Measurements from ENCODE around the gene RSU1. TPM values are rescaled to one million over a fixed set of nuclear protein-coding genes. Genes with fewer than 3 reads are reported as not detected.

The RSU1 gene
- total and polyA plus RNA-seq, 4 donors, result 46.6 to 84.1 (median 68.1) TPM

GRCh38 chr10:16681521-16681920 is 135.7 kb downstream of the RSU1 start:
- WGBS (ENCODE audit: insufficient coverage), result 100% methylated on average over 1 of the region's 1 CpG
- DNase-seq (ENCODE audit: low read depth in 4 of 6, low spot score in 6 of 6), result no peak
- H3K36me3 ChIP-seq (ENCODE audit: control insufficient read depth, insufficient read depth, low read length), result no peaks in the 10 kb centered on the region
- no peaks in the 10 kb centered on the region for H3K4me1 ChIP-seq (ENCODE audit: control insufficient read depth, insufficient read depth, low read length)
- no peaks in the 10 kb centered on the region for H3K27me3 ChIP-seq (ENCODE audit: control insufficient read depth, insufficient read depth, low read length)
- no peaks in the 10 kb centered on the region for H3K9me3 ChIP-seq (ENCODE audit: control insufficient read depth, insufficient read depth, low read length)
- no peak overlapping the region for H3K27ac ChIP-seq (ENCODE audit: low read depth, low read length)
- no peak overlapping the region for H3K4me3 ChIP-seq (ENCODE audit: low read depth, low read length)

GRCh38 chr10:16679511-16679910 is 137.7 kb downstream of the RSU1 start:
- no peak overlapping the region for H3K4me3 ChIP-seq (ENCODE audit: low read depth, low read length)
- no peaks in the 10 kb centered on the region for H3K9me3 ChIP-seq (ENCODE audit: control insufficient read depth, insufficient read depth, low read length)
- peaks cover 3% of the 10 kb centered on the region for H3K4me1 ChIP-seq (ENCODE audit: control insufficient read depth, insufficient read depth, low read length)
- no peaks in the 10 kb centered on the region for H3K27me3 ChIP-seq (ENCODE audit: control insufficient read depth, insufficient read depth, low read length)
- no peak overlapping the region for H3K27ac ChIP-seq (ENCODE audit: low read depth, low read length)
- DNase-seq (ENCODE audit: low read depth in 4 of 6, low spot score in 6 of 6), result no peak
- H3K36me3 ChIP-seq (ENCODE audit: control insufficient read depth, insufficient read depth, low read length), result no peaks in the 10 kb centered on the region
- 94% methylated on average over 4 of the region's 6 CpGs for WGBS (ENCODE audit: insufficient coverage)

GRCh38 chr10:16675334-16675733 is 141.9 kb downstream of the RSU1 start:
- no peak overlapping the region for H3K4me3 ChIP-seq (ENCODE audit: low read depth, low read length)
- H3K9me3 ChIP-seq (ENCODE audit: control insufficient read depth, insufficient read depth, low read length), result no peaks in the 10 kb centered on the region
- H3K27ac ChIP-seq (ENCODE audit: low read depth, low read length), result no peak overlapping the region
- no CpG with 5 or more reads among the region's 2 CpGs for WGBS (ENCODE audit: insufficient coverage)
- H3K27me3 ChIP-seq (ENCODE audit: control insufficient read depth, insufficient read depth, low read length), result no peaks in the 10 kb centered on the region
- no peak for DNase-seq (ENCODE audit: low read depth in 4 of 6, low spot score in 6 of 6)
- peaks cover 4% of the 10 kb centered on the region for H3K4me1 ChIP-seq (ENCODE audit: control insufficient read depth, insufficient read depth, low read length)
- H3K36me3 ChIP-seq (ENCODE audit: control insufficient read depth, insufficient read depth, low read length), result no peaks in the 10 kb centered on the region

- H3K27ac ChIP-seq (ENCODE audit: low read depth, low read length), result no peak overlapping the region
- 38% methylated on average over 3 of the region's 9 CpGs for WGBS (ENCODE audit: insufficient coverage)
Observed at GRCh38 chr10:16674147-16674703, 143.0 kb downstream of the RSU1 start.

GRCh38 chr10:16673443-16673842 is 143.8 kb downstream of the RSU1 start:
- no peaks in the 10 kb centered on the region for H3K36me3 ChIP-seq (ENCODE audit: control insufficient read depth, insufficient read depth, low read length)
- 61% methylated on average over 6 of the region's 6 CpGs for WGBS (ENCODE audit: insufficient coverage)
- no peaks in the 10 kb centered on the region for H3K9me3 ChIP-seq (ENCODE audit: control insufficient read depth, insufficient read depth, low read length)
- no peak overlapping the region for H3K4me3 ChIP-seq (ENCODE audit: low read depth, low read length)
- no peaks in the 10 kb centered on the region for H3K27me3 ChIP-seq (ENCODE audit: control insufficient read depth, insufficient read depth, low read length)
- DNase-seq (ENCODE audit: low read depth in 4 of 6, low spot score in 6 of 6), result no peak
- peaks cover 4% of the 10 kb centered on the region for H3K4me1 ChIP-seq (ENCODE audit: control insufficient read depth, insufficient read depth, low read length)
- H3K27ac ChIP-seq (ENCODE audit: low read depth, low read length), result no peak overlapping the region

More at GRCh38 chr10:16674147-16674703, 143.0 kb downstream of the RSU1 start:
- Histone ChIP-seq H3K36me3 (ENCODE audit: control insufficient read depth, insufficient read depth, low read length) (no peaks in the 10 kb centered on the region), H3K27me3 (ENCODE audit: control insufficient read depth, insufficient read depth, low read length) (no peaks in the 10 kb centered on the region), H3K4me1 (ENCODE audit: control insufficient read depth, insufficient read depth, low read length) (peaks cover 4% of the 10 kb centered on the region), H3K4me3 (ENCODE audit: low read depth, low read length) (no peak overlapping the region), H3K9me3 (ENCODE audit: control insufficient read depth, insufficient read depth, low read length) (no peaks in the 10 kb centered on the region)
- peak in 1 of 6 donors; percentile 52 for DNase-seq (ENCODE audit: low read depth in 4 of 6, low spot score in 6 of 6)

DNA sequence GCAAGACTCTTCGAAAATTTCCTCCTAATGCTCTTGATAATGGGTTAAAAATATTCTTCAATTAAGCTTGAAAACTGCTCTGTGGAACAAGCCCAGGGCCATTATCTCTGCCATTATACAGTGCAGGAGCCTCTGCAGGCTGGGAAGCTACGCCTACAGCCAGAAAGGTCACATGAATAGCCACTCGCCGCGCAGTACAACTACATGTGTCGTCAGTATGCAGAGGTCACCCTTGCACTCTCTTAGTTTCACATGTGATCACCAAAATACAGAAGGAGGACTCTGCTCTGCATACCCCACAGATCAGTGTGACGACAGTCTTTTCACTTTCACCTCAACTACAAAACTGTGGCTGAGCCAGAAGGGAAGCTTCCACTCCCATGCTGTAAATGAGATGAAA is 153.8 kb downstream of the RSU1 start:
- no peak overlapping the region for H3K27ac ChIP-seq (ENCODE audit: low read depth, low read length)
- WGBS (ENCODE audit: insufficient coverage), result 72% methylated on average over 6 of the region's 7 CpGs
- peak in 1 of 6 donors; percentile 57 for DNase-seq (ENCODE audit: low read depth in 4 of 6, low spot score in 6 of 6)
- H3K9me3 ChIP-seq (ENCODE audit: control insufficient read depth, insufficient read depth, low read length), result no peaks in the 10 kb centered on the region
- no peak overlapping the region for H3K4me3 ChIP-seq (ENCODE audit: low read depth, low read length)
- no peaks in the 10 kb centered on the region for H3K27me3 ChIP-seq (ENCODE audit: control insufficient read depth, insufficient read depth, low read length)
- no peaks in the 10 kb centered on the region for H3K36me3 ChIP-seq (ENCODE audit: control insufficient read depth, insufficient read depth, low read length)
- H3K4me1 ChIP-seq (ENCODE audit: control insufficient read depth, insufficient read depth, low read length), result no peaks in the 10 kb centered on the region

DNA sequence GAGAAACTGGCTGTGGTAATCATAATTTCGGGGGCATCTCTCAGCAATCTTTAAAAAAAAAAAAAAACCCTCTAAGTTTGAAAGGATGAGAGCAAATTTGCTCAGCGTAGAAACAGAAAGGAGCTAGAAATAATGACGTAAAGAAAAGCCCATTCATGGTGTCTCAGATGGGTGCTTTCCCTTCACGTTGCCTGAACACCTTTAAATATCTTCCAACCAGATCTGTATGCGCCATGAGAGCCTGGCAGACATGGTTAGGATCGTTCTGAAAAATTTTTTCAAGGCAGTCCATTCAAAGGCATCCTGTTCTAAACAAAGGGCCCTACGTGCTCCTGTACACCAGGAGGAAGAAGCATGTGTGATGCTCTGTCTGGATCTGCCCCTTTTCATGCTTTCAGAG is 154.3 kb downstream of the RSU1 start:
- Histone ChIP-seq H3K4me3 (ENCODE audit: low read depth, low read length) (no peak overlapping the region), H3K27me3 (ENCODE audit: control insufficient read depth, insufficient read depth, low read length) (no peaks in the 10 kb centered on the region), H3K36me3 (ENCODE audit: control insufficient read depth, insufficient read depth, low read length) (no peaks in the 10 kb centered on the region), H3K27ac (ENCODE audit: low read depth, low read length) (no peak overlapping the region), H3K4me1 (ENCODE audit: control insufficient read depth, insufficient read depth, low read length) (no peaks in the 10 kb centered on the region), H3K9me3 (ENCODE audit: control insufficient read depth, insufficient read depth, low read length) (no peaks in the 10 kb centered on the region)
- 38% methylated on average over 2 of the region's 7 CpGs for WGBS (ENCODE audit: insufficient coverage)
- peak in 1 of 6 donors; percentile 51 for DNase-seq (ENCODE audit: low read depth in 4 of 6, low spot score in 6 of 6)

DNA sequence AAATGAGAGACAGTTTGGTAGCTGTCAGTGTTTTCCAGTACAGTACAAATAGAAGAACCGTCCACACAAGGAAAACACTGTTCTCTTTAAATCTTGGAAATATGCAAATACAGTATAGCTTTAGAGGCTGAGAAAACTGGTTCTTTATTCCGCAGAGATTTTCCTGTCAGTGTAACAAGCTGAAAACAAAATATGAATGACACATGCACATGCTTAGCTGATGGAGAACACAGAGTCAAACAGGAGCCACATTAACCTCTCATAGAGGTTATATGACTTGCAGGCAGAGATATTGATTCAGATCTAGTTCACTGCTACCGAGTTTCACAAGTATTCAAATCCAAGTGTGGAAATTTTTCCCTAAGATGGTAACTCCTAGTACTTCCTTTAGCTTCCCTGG is 160.3 kb downstream of the RSU1 start:
- Histone ChIP-seq H3K36me3 (ENCODE audit: control insufficient read depth, insufficient read depth, low read length) (no peaks in the 10 kb centered on the region), H3K4me3 (ENCODE audit: low read depth, low read length) (no peak overlapping the region), H3K9me3 (ENCODE audit: control insufficient read depth, insufficient read depth, low read length) (no peaks in the 10 kb centered on the region), H3K4me1 (ENCODE audit: control insufficient read depth, insufficient read depth, low read length) (no peaks in the 10 kb centered on the region), H3K27me3 (ENCODE audit: control insufficient read depth, insufficient read depth, low read length) (no peaks in the 10 kb centered on the region), H3K27ac (ENCODE audit: low read depth, low read length) (no peak overlapping the region)
- DNase-seq (ENCODE audit: low read depth in 4 of 6, low spot score in 6 of 6), result peak in 2 of 6 donors; percentile 32 to 49
- no CpG with 5 or more reads among the region's 3 CpGs for WGBS (ENCODE audit: insufficient coverage)

DNA sequence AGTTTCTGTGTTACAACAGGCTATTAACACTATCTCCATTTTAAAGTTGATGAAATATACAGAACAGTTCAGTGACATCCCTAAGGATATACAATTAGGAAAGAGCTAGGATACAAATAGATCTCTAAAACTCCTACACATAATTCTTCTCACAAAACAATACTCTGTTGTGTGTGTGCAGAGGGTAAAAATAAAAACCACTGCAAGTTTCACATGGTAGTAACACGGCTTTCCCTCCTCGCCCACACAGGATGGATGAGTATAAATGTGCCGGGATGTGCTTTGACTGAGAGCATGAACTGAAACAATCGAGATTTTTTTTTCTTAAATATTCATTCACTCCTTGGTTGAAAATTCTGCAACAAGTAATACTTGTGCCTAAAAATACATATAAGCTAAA is 164.0 kb downstream of the RSU1 start:
- no peaks in the 10 kb centered on the region for H3K4me1 ChIP-seq (ENCODE audit: control insufficient read depth, insufficient read depth, low read length)
- DNase-seq (ENCODE audit: low read depth in 4 of 6, low spot score in 6 of 6), result no peak

GRCh38 chr10:16652154-16652553 is 165.1 kb downstream of the RSU1 start:
- Histone ChIP-seq H3K9me3 (ENCODE audit: control insufficient read depth, insufficient read depth, low read length) (no peaks in the 10 kb centered on the region), H3K27ac (ENCODE audit: low read depth, low read length) (no peak overlapping the region), H3K36me3 (ENCODE audit: control insufficient read depth, insufficient read depth, low read length) (no peaks in the 10 kb centered on the region), H3K4me1 (ENCODE audit: control insufficient read depth, insufficient read depth, low read length) (no peaks in the 10 kb centered on the region), H3K4me3 (ENCODE audit: low read depth, low read length) (no peak overlapping the region), H3K27me3 (ENCODE audit: control insufficient read depth, insufficient read depth, low read length) (no peaks in the 10 kb centered on the region)
- DNase-seq (ENCODE audit: low read depth in 4 of 6, low spot score in 6 of 6), result no peak
- no CpG with 5 or more reads among the region's 5 CpGs for WGBS (ENCODE audit: insufficient coverage)

More for the DNA sequence above, 164.0 kb downstream of the RSU1 start:
- Histone ChIP-seq H3K27ac (ENCODE audit: low read depth, low read length) (no peak overlapping the region), H3K27me3 (ENCODE audit: control insufficient read depth, insufficient read depth, low read length) (no peaks in the 10 kb centered on the region), H3K4me3 (ENCODE audit: low read depth, low read length) (no peak overlapping the region), H3K36me3 (ENCODE audit: control insufficient read depth, insufficient read depth, low read length) (no peaks in the 10 kb centered on the region), H3K9me3 (ENCODE audit: control insufficient read depth, insufficient read depth, low read length) (no peaks in the 10 kb centered on the region)
- WGBS (ENCODE audit: insufficient coverage), result no CpG with 5 or more reads among the region's 4 CpGs
